IPS DF 4.7 (cell line): ENCODE data around the gene AHRR.

Experiments
- DNase-seq: peaks from one replicate; pipeline ENCODE4 v3.0.0-alpha.2; 2013; ENCODE audit warnings: low spot score; ENCODE audit errors: extremely low read depth

Gene AHRR

GRCh38 chr5:428754-429452 is 107.4 kb downstream of the AHRR start:
- DNase-seq: no peak

GRCh38 chr5:429453-430188 is 108.1 kb downstream of the AHRR start:
- no peak for DNase-seq

- DNase-seq: no peak
Observed at GRCh38 chr5:430214-430925, 108.9 kb downstream of the AHRR start.

GRCh38 chr5:431001-431710 is 109.6 kb downstream of the AHRR start:
- no peak for DNase-seq

GRCh38 chr5:431711-432050 is 110.2 kb downstream of the AHRR start:
- no peak for DNase-seq

GRCh38 chr5:432201-432927 is 110.8 kb downstream of the AHRR start:
- DNase-seq: no peak

- no peak for DNase-seq
Observed at GRCh38 chr5:432928-433791, 111.6 kb downstream of the AHRR start.

GRCh38 chr5:433836-434235 is 112.3 kb downstream of the AHRR start:
- no peak for DNase-seq

GRCh38 chr5:434443-435146 is 113.1 kb downstream of the AHRR start:
- no peak for DNase-seq

GRCh38 chr5:435156-435790 is 113.8 kb downstream of the AHRR start:
- no peak for DNase-seq

GRCh38 chr5:435961-436640 is 114.6 kb downstream of the AHRR start:
- DNase-seq: no peak

- DNase-seq: no peak
Observed at GRCh38 chr5:436641-436975, 115.1 kb downstream of the AHRR start.

- DNase-seq: no peak
Observed at GRCh38 chr5:437281-437771, 115.8 kb downstream of the AHRR start.

- DNase-seq: no peak
Observed at GRCh38 chr5:438481-438981, 117.0 kb downstream of the AHRR start.

GRCh38 chr5:439181-439580 is 117.7 kb downstream of the AHRR start:
- no peak for DNase-seq

GRCh38 chr5:439636-440035 is 118.1 kb downstream of the AHRR start:
- no peak for DNase-seq

- no peak for DNase-seq
Observed at GRCh38 chr5:440401-441201, 119.1 kb downstream of the AHRR start.

- no peak for DNase-seq
Observed at GRCh38 chr5:441996-442334, 120.5 kb downstream of the AHRR start.
